Thyroid gland (tissue), 4 donors: ENCODE measurements around the gene MPPE1. TPM values are rescaled to one million over a fixed set of nuclear protein-coding genes. Genes with fewer than 3 reads are reported as not detected.

ENCODE experiments used
- DNase-seq, 2 donors: peaks; one replicate each; pipeline ENCODE4 v3.0.0-alpha.2; 2019
- H3K27ac ChIP-seq, 3 donors: fragments of 200-600 bp; sonication (generic); 1 replicate in 2 of 3; 2 replicates in 1 of 3; pipeline ENCODE4 v1.5.1; 2016 to 2019; ENCODE audit warnings: mild to moderate bottlenecking in 1 of 3, moderate library complexity in 1 of 3
- H3K27me3 ChIP-seq: fragments of 200-600 bp; sonication (generic); one replicate; pipeline ENCODE4 v1.5.1; 2019
- H3K36me3 ChIP-seq, 2 donors: fragments of 200-600 bp; sonication (generic); one replicate each; pipeline ENCODE4 v1.5.1; 2016 to 2019
- H3K4me1 ChIP-seq, 2 donors: fragments of 200-600 bp; sonication (generic); one replicate each; pipeline ENCODE4 v1.5.1; 2017 to 2019
- H3K4me3 ChIP-seq, 3 donors: fragments of 200-600 bp; sonication (generic); replicated peaks in 1 of 3; 1 replicate in 2 of 3; 2 replicates in 1 of 3; pipeline ENCODE4 v1.5.1; 2016; ENCODE audit warnings: mild to moderate bottlenecking in 1 of 3
- H3K9me3 ChIP-seq: fragments of 200-600 bp; sonication (generic); one replicate; pipeline ENCODE4 v1.5.1; 2017
- CTCF ChIP-seq, 6 experiments: fragments of 200-600 bp in 3 of 6; fragments of 450-650 bp in 3 of 6; sonication (generic) in 3 of 6; IDR thresholded peaks; one replicate each; pipeline ENCODE4 v1.5.1; 2016 to 2019; ENCODE audit warnings: antibody characterized with exemption in 6 of 6, mild to moderate bottlenecking in 2 of 6, inconsistent platforms in 1 of 6, moderate library complexity in 1 of 6
- POLR2A ChIP-seq, 2 donors: fragments of 450-650 bp; IDR thresholded peaks; one replicate each; pipeline ENCODE4 v1.6.1; 2017; ENCODE audit warnings: antibody characterized with exemption in 2 of 2, mild to moderate bottlenecking in 2 of 2, moderate library complexity in 1 of 2
- WGBS, 2 donors: methylation state at CpG; one replicate each; pipeline ENCODE4 v1.1.5; 2017; 5-methylcytosine and 5-hydroxymethylcytosine counted together
- intact Hi-C: fragments of 100-400 bp; cut with DNase I; formaldehyde crosslinking; loops from one replicate; pipeline ENCODE4 v1.15.1; 2023
- total RNA-seq, 4 donors: library from RNA; depleted of rRNA; stranded (reverse); fragments of >200 nt; gene quantifications; one replicate each; pipeline ENCODE4 v1.2.3, GENCODE V29; 2016

MPPE1 gene
- total RNA-seq, 4 donors from 2014 or later = 50.0 to 111 (median 76.7) TPM

DNA sequence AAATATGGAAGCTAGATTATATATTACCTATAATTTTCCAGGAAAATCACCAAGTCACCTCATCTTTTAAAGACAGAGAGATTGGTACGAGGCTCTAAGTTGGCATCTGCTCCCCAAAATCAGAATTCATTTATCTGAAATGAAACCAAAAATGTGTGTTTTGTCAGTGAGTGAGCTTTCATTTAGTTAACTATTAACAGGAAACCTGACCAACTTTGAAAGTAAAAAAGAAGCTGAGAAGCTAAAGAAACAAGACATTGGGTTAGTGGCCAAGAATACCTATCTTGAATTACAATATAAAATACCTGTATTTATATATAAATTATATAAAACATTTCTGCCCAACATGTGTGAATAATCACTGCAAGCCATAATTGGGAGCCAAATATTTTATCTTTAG lies 1.9 kb downstream of the MPPE1 start:
- 97 to 100% methylated on average over 1 of the region's 1 CpG for WGBS, 2 donors
- no peaks in the 10 kb centered on the region for H3K9me3 ChIP-seq
- no peak overlapping the region for H3K4me3 ChIP-seq
- DNase-seq = no peak
- peaks cover 20 to 24% of the 10 kb centered on the region in 2 donors for H3K4me1 ChIP-seq
- H3K27me3 ChIP-seq = no peaks in the 10 kb centered on the region
- no peak overlapping the region for H3K27ac ChIP-seq
- intact Hi-C loops = loop anchor here (10.0 kb wide), 1 partner anchor 51 kb away; the partner anchor contains the start of gene CHMP1B
- TF ChIP-seq POLR2A (IDR thresholded peaks at IDR 0.05) (no peak), CTCF (IDR thresholded peaks at IDR 0.05) (no peak)
- no peaks in the 10 kb centered on the region for H3K36me3 ChIP-seq

DNA sequence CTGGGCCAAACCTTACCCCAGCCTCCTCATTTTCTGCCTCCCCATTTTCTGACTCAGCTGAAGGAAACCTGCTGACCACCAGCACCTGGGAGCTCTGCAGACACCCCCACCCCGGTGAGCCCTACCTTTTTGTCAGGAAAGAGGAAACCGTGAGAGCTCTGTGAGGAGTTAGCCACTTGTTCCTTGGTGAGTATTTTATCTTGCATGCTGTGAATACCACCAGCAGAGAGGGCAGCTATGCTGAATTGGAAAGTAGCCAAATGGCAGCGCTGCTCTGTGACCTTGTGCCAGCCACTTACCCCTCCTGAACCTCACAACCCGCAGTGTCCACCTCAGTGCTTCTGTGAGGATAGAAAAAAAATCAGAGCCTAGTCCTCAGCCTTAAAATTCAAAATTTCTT lies 2.5 kb downstream of the MPPE1 start:
- Histone ChIP-seq H3K4me1 (peaks cover 20 to 24% of the 10 kb centered on the region in 2 donors), H3K27ac (peak overlapping the region in 1 of 3 donors; percentile 25), H3K4me3 (no peak overlapping the region), H3K36me3 (no peaks in the 10 kb centered on the region), H3K27me3 (no peaks in the 10 kb centered on the region), H3K9me3 (no peaks in the 10 kb centered on the region)
- DNase-seq = peak; percentile 35 to 44
- intact Hi-C loops = loop anchor here (10.0 kb wide), 1 partner anchor 51 kb away; the partner anchor contains the start of gene CHMP1B
- WGBS, 2 donors = 43 to 58% methylated on average over 4 of the region's 4 CpGs
- TF ChIP-seq POLR2A (IDR thresholded peaks at IDR 0.05) (no peak), CTCF (IDR thresholded peaks at IDR 0.05) (no peak)

DNA sequence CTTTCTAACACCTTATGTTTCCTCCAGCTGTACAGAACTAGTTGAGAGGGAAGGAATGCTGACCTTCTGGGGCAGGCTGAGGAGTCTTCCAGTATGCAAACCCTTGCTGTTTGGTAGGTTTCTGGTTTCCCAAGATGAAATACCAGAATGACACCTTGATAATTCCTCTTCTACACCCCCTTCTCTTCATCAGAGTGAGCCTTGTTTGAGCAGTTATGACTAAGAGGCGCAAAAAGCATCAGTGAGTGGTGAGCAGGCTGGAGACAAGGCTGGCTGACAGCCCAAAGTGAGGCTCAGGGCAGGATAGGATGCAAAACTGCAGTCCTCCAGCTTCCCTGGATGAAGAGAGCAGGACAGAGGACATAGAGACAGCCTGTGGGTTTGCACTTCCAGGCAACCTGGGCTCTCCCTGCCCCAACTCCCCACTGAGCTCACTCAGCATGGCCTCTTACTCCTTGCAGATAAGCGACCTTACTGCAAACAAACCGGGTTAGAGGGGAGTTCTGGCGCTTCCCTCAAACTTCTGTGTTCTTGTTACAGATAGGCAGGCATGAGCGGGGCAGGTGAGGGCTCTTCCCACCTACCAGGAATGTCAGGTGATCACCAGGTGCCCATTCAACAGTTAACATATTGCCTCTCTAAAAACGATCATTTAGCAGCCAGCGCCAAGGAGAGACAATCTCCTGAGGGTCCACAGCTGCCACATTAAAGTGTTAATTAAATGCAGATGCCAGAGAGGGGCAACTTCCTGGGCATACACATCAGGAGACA lies 5.4 kb downstream of the MPPE1 start:
- Histone ChIP-seq H3K27me3 (no peaks in the 10 kb centered on the region), H3K4me1 (peaks cover 12 to 18% of the 10 kb centered on the region in 2 donors), H3K9me3 (no peaks in the 10 kb centered on the region), H3K36me3 (no peaks in the 10 kb centered on the region), H3K4me3 (no peak overlapping the region), H3K27ac (no peak overlapping the region)
- intact Hi-C loops = loop anchor here (10.0 kb wide), 1 partner anchor 48 kb away; the partner anchor contains the start of gene CHMP1B
- no peak for TF ChIP-seq CTCF (IDR thresholded peaks at IDR 0.05)
- no peak for TF ChIP-seq POLR2A (IDR thresholded peaks at IDR 0.05)
- WGBS, 2 donors = 66 to 68% methylated on average over 7 of the region's 7 CpGs
- DNase-seq = no peak

DNA sequence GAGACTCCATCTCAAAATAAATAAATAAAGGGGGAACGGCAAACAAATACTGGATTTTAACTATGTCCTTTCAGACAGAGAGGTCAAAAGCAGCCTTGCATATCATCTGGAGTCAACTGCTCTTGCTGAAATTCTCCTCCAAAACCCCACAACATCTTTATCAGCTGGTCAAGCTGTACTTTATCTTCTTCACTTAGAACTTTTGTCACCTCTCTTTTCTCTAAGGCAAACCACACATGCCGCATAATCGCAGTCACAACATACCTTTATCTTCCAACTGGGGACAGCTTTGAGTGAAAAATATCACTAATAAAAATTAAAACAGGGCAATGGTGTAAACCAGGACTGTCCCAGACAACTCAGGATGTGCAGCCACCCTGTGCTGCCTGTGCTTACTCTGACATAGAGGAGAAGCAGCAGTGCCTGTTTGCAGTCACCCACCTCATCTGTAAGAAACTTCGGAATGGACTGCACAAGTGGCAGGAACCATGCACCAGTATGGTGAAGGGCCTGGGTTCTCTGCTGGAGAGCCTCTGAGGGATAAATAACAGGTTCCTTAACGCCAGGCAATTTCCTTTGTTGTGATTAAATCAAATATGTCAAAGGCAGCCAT lies 6.2 kb downstream of the MPPE1 start:
- Histone ChIP-seq H3K27ac (no peak overlapping the region), H3K36me3 (no peaks in the 10 kb centered on the region), H3K27me3 (no peaks in the 10 kb centered on the region), H3K4me3 (no peak overlapping the region), H3K9me3 (no peaks in the 10 kb centered on the region), H3K4me1 (peaks cover 5 to 11% of the 10 kb centered on the region in 2 donors)
- intact Hi-C loops = loop anchor here (10.0 kb wide), 1 partner anchor 47 kb away; the partner anchor contains the start of gene CHMP1B
- WGBS, 2 donors = 88% methylated on average over 5 of the region's 5 CpGs
- TF ChIP-seq CTCF (IDR thresholded peaks at IDR 0.05) (no peak), POLR2A (IDR thresholded peaks at IDR 0.05) (no peak)
- DNase-seq = no peak

GRCh38 chr18:11899063-11899462 lies 9.1 kb downstream of the MPPE1 start:
- Histone ChIP-seq H3K4me3 (no peak overlapping the region), H3K36me3 (peaks cover 5 to 7% of the 10 kb centered on the region in 2 donors), H3K4me1 (no peaks in the 10 kb centered on the region), H3K27ac (no peak overlapping the region), H3K9me3 (no peaks in the 10 kb centered on the region), H3K27me3 (no peaks in the 10 kb centered on the region)
- TF ChIP-seq CTCF (IDR thresholded peaks at IDR 0.05) = no peak
- TF ChIP-seq POLR2A (IDR thresholded peaks at IDR 0.05) = no peak
- intact Hi-C loops = no loop called here
- no peak for DNase-seq
- 90 to 100% methylated on average over 3 of the region's 3 CpGs for WGBS, 2 donors
